K562 (cell line): ENCODE results near the gene UQCC5. TPM values are rescaled to one million over a fixed set of nuclear protein-coding genes. Genes with fewer than 3 reads are reported as not detected.

Source experiments
- HNRNPUL1 ChIP-seq: fragments of 200-400 bp; formaldehyde crosslinking; IDR thresholded peaks from 2 replicates; pipeline ENCODE4 v1.6.1; 2017; ENCODE audit warnings: low read length
- KLF1 ChIP-seq: fragments of 450-650 bp; IDR thresholded peaks from 2 replicates; pipeline ENCODE4 v1.6.1; 2016; ENCODE audit warnings: missing genetic modification characterization, missing compliant biosample characterization
- PRPF4 ChIP-seq: fragments of 200-400 bp; formaldehyde crosslinking; IDR thresholded peaks from one replicate; pipeline ENCODE4 v1.6.1; 2017; ENCODE audit warnings: low read length, low read depth, mild to moderate bottlenecking; ENCODE audit not compliant: insufficient read depth, poor library complexity, severe bottlenecking
- SETDB1 ChIP-seq: IDR thresholded peaks from one replicate; pipeline ENCODE4 v1.6.1; 2012; ENCODE audit warnings: low read length, control low read depth, inconsistent platforms
- TFE3 ChIP-seq: fragments of 450-650 bp; formaldehyde crosslinking; IDR thresholded peaks from 2 replicates; pipeline ENCODE4 v1.4.0; 2020; ENCODE audit warnings: mild to moderate bottlenecking, mixed read lengths
- USF2 ChIP-seq: sonication (generic); formaldehyde crosslinking; IDR thresholded peaks from 2 replicates; pipeline ENCODE4 v1.5.0; 2020; ENCODE audit warnings: missing genetic modification reagents
- ZFP1 ChIP-seq: fragments of 450-650 bp; formaldehyde crosslinking; IDR thresholded peaks from 2 replicates; pipeline ENCODE4 v1.4.0; 2020; ENCODE audit warnings: mild to moderate bottlenecking, mixed read lengths
- ZNF512 ChIP-seq: IDR thresholded peaks from 2 replicates; pipeline ENCODE4 v1.6.1; 2016; ENCODE audit warnings: missing genetic modification characterization, missing compliant biosample characterization
- polyA plus RNA-seq, 8 experiments: library from polyadenylated mRNA; depleted of rRNA in 4 of 8; stranded (reverse) in 5 of 8; unstranded in 3 of 8; fragments of >200 nt; fragmentation: Nextera tagmentation in 2 of 8; fragmentation: Illumina TruSeq in 1 of 8; extraction: Ambion mirVana in 2 of 8; extraction: Trizol in 1 of 8; gene quantifications; 2 replicates each; pipeline versions ENCODE4 v1.2.1 to v1.2.3, GENCODE V29; 2011 to 2014; ENCODE audit warnings: inconsistent platforms in 1 of 8, missing spikeins in 1 of 8
- total RNA-seq, 7 experiments: library from RNA; depleted of rRNA in 6 of 7; stranded (reverse); fragments of >200 nt in 6 of 7; fragmentation: Illumina TruSeq in 2 of 7; extraction: Trizol in 2 of 7; gene quantifications; 2 replicates each; pipeline versions ENCODE4 v1.2.1 to v1.2.3, GENCODE V29; 2011 to 2021; ENCODE audit warnings: low replicate concordance in 1 of 7
- TF ChIP-seq, protein P1 (sequence below): fragments of 450-650 bp; IDR thresholded peaks from 2 replicates; pipeline ENCODE4 v1.6.1; 2016; ENCODE audit warnings: mild to moderate bottlenecking, moderate library complexity
- TF ChIP-seq, protein P2 (sequence below): fragments of 450-650 bp; IDR thresholded peaks from 2 replicates; pipeline ENCODE4 v1.6.1; 2016; ENCODE audit warnings: low read depth, mild to moderate bottlenecking, moderate library complexity

UQCC5 gene
- total and polyA plus RNA-seq, 9 of the 15 experiments (the other 6 are each of a cell fraction or from before 2014, with no cell fraction given), result 10.2 to 55.4 (median 33.8) TPM

- TF ChIP-seq, protein P1, sequence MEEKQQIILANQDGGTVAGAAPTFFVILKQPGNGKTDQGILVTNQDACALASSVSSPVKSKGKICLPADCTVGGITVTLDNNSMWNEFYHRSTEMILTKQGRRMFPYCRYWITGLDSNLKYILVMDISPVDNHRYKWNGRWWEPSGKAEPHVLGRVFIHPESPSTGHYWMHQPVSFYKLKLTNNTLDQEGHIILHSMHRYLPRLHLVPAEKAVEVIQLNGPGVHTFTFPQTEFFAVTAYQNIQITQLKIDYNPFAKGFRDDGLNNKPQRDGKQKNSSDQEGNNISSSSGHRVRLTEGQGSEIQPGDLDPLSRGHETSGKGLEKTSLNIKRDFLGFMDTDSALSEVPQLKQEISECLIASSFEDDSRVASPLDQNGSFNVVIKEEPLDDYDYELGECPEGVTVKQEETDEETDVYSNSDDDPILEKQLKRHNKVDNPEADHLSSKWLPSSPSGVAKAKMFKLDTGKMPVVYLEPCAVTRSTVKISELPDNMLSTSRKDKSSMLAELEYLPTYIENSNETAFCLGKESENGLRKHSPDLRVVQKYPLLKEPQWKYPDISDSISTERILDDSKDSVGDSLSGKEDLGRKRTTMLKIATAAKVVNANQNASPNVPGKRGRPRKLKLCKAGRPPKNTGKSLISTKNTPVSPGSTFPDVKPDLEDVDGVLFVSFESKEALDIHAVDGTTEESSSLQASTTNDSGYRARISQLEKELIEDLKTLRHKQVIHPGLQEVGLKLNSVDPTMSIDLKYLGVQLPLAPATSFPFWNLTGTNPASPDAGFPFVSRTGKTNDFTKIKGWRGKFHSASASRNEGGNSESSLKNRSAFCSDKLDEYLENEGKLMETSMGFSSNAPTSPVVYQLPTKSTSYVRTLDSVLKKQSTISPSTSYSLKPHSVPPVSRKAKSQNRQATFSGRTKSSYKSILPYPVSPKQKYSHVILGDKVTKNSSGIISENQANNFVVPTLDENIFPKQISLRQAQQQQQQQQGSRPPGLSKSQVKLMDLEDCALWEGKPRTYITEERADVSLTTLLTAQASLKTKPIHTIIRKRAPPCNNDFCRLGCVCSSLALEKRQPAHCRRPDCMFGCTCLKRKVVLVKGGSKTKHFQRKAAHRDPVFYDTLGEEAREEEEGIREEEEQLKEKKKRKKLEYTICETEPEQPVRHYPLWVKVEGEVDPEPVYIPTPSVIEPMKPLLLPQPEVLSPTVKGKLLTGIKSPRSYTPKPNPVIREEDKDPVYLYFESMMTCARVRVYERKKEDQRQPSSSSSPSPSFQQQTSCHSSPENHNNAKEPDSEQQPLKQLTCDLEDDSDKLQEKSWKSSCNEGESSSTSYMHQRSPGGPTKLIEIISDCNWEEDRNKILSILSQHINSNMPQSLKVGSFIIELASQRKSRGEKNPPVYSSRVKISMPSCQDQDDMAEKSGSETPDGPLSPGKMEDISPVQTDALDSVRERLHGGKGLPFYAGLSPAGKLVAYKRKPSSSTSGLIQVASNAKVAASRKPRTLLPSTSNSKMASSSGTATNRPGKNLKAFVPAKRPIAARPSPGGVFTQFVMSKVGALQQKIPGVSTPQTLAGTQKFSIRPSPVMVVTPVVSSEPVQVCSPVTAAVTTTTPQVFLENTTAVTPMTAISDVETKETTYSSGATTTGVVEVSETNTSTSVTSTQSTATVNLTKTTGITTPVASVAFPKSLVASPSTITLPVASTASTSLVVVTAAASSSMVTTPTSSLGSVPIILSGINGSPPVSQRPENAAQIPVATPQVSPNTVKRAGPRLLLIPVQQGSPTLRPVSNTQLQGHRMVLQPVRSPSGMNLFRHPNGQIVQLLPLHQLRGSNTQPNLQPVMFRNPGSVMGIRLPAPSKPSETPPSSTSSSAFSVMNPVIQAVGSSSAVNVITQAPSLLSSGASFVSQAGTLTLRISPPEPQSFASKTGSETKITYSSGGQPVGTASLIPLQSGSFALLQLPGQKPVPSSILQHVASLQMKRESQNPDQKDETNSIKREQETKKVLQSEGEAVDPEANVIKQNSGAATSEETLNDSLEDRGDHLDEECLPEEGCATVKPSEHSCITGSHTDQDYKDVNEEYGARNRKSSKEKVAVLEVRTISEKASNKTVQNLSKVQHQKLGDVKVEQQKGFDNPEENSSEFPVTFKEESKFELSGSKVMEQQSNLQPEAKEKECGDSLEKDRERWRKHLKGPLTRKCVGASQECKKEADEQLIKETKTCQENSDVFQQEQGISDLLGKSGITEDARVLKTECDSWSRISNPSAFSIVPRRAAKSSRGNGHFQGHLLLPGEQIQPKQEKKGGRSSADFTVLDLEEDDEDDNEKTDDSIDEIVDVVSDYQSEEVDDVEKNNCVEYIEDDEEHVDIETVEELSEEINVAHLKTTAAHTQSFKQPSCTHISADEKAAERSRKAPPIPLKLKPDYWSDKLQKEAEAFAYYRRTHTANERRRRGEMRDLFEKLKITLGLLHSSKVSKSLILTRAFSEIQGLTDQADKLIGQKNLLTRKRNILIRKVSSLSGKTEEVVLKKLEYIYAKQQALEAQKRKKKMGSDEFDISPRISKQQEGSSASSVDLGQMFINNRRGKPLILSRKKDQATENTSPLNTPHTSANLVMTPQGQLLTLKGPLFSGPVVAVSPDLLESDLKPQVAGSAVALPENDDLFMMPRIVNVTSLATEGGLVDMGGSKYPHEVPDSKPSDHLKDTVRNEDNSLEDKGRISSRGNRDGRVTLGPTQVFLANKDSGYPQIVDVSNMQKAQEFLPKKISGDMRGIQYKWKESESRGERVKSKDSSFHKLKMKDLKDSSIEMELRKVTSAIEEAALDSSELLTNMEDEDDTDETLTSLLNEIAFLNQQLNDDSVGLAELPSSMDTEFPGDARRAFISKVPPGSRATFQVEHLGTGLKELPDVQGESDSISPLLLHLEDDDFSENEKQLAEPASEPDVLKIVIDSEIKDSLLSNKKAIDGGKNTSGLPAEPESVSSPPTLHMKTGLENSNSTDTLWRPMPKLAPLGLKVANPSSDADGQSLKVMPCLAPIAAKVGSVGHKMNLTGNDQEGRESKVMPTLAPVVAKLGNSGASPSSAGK, result no peak
- no peak for TF ChIP-seq PRPF4
- TF ChIP-seq KLF1 (tag), result no peak
- no peak for TF ChIP-seq ZFP1 (CRISPR knock-in tag)
- TF ChIP-seq, protein P2, sequence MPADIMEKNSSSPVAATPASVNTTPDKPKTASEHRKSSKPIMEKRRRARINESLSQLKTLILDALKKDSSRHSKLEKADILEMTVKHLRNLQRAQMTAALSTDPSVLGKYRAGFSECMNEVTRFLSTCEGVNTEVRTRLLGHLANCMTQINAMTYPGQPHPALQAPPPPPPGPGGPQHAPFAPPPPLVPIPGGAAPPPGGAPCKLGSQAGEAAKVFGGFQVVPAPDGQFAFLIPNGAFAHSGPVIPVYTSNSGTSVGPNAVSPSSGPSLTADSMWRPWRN, result no peak
- TF ChIP-seq HNRNPUL1, result no peak
- TF ChIP-seq USF2 (CRISPR knock-in tag), result no peak
- no peak for TF ChIP-seq TFE3
- TF ChIP-seq SETDB1, result no peak
- TF ChIP-seq ZNF512, result no peak
Measured at GRCh38 chr3:52533623-52534280, 2.7 kb upstream of the UQCC5 start, which contains the start of gene NT5DC2 (continued).
